ENCODE results near the gene PTPRD.

Gene PTPRD

GRCh38 chr9:9133526-9133925 is 1479.3 kb downstream of the PTPRD start:
- ChIA-PET CTCF (no interaction called here), POLR2A (no interaction called here)
- DNase-seq (ENCODE audit: extremely low spot score), result no peak
- TF ChIP-seq CTCF (IDR thresholded peaks at IDR 0.05; ENCODE audit: control extremely low read depth, extremely low read depth, low read depth, missing control alignments), result no peak

- POLR2A ChIA-PET, result no interaction called here
- no peak for DNase-seq (ENCODE audit: extremely low spot score)
- no peak for TF ChIP-seq CTCF (IDR thresholded peaks at IDR 0.05; ENCODE audit: control extremely low read depth, extremely low read depth, low read depth, missing control alignments)
- CTCF ChIA-PET, result interaction anchor here (1.3 kb wide), 1 partner anchor 10 kb away, joined by 3 read pairs; no protein-coding TSS in a partner anchor
These were observed 1488.2 kb downstream of the PTPRD start for GRCh38 chr9:9124616-9125015.

DNA sequence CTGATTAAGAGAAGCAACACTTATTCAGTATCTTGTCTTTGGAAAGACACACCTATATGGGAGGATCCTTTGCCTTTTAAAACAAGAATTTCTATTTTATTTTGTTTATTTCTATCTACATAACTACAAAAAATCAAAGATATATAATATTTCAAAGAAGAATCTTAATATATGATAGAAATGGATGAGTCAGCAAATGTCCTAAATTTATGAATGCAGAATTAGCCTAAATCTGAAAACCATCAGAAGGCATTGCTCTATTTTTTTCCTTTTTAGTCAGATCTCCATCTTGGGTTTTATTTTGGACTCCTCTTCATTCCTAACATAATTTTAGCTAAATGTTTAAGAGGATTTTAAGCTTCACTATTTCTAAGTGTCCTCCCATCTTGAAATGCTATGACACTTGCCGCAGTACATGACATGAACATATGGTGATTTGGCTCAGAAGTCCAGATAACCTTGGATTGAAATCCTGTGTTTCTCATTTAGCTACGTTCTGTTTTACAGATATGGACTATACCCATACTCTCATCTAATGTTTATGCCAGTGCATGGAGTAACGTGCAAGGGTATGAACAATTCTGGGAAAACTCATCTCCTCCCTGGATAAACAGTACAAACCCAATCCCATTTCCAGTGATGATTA is 1490.4 kb downstream of the PTPRD start:
- no peak for DNase-seq (ENCODE audit: extremely low spot score)
- TF ChIP-seq CTCF (IDR thresholded peaks at IDR 0.05; ENCODE audit: control extremely low read depth, extremely low read depth, low read depth, missing control alignments), result no peak
- ChIA-PET POLR2A (no interaction called here), CTCF (no interaction called here)

- POLR2A ChIA-PET, result no interaction called here
- no peak for DNase-seq (ENCODE audit: extremely low spot score)
- CTCF ChIA-PET, result interaction anchor here (1.1 to 2.5 kb wide), 2 partner anchors 11 to 41 kb away, joined by 3 to 7 read pairs; no protein-coding TSS in a partner anchor
- TF ChIP-seq CTCF (IDR thresholded peaks at IDR 0.05; ENCODE audit: control extremely low read depth, extremely low read depth, low read depth, missing control alignments), result no peak
These were observed 1494.9 kb downstream of the PTPRD start for GRCh38 chr9:9117866-9118265.

DNA sequence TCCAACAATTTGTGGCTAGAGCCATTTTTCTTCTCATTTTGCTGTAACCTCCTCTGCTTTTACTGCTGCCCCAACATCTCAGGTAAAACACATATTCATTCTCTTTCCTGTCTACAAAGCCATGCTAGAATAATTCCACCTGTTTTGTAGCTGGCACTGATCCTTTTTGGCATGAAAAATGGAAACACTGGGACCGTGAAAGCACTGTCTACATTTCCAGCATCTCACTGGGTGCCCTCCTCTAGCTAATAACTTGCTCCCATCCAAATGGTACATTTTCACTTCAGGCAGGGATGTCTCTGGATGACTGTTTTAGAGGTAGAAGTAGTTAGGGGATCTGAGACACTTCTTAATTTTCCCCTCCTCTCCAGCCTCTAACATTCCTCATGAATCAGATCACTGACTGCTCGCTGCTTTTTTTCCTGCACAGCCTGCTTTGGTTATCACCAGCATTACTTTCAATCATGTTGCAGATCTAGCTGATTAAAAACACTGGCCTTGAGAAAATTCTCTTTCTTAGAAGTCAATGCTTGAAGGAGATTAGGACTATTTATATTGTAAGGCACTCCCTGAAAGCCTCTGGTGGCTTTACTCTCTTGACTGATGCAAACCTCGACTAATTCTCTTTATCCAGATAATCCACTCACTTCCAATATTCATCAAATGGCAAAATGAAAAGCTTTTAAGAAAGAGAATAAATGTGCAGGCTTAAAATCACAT is 1500.6 kb downstream of the PTPRD start:
- no peak for DNase-seq (ENCODE audit: extremely low spot score)
- CTCF ChIA-PET, result no interaction called here
- POLR2A ChIA-PET, result no interaction called here
- TF ChIP-seq CTCF (IDR thresholded peaks at IDR 0.05; ENCODE audit: control extremely low read depth, extremely low read depth, low read depth, missing control alignments), result no peak

GRCh38 chr9:9108641-9109040 is 1504.2 kb downstream of the PTPRD start:
- POLR2A ChIA-PET, result no interaction called here
- no peak for TF ChIP-seq CTCF (IDR thresholded peaks at IDR 0.05; ENCODE audit: control extremely low read depth, extremely low read depth, low read depth, missing control alignments)
- DNase-seq (ENCODE audit: extremely low spot score), result no peak
- CTCF ChIA-PET, result no interaction called here
